Hepatocyte (in vitro differentiated cells): Measurements from ENCODE around the gene ME3. TPM values are rescaled to one million over a fixed set of nuclear protein-coding genes. Genes with fewer than 3 reads are reported as not detected.

Experiments
- DNase-seq: peaks from one replicate; pipeline ENCODE4 v3.0.0-alpha.2; 2016; ENCODE audit warnings: low spot score
- H2AFZ ChIP-seq: fragments of 200-600 bp; sonication (generic); 2 replicates; pipeline ENCODE4 v1.6.0; 2016; ENCODE audit warnings: antibody characterized with exemption, mild to moderate bottlenecking
- H3K27ac ChIP-seq: fragments of 200-600 bp; sonication (generic); 2 replicates; pipeline ENCODE4 v1.5.1; 2016; ENCODE audit warnings: mild to moderate bottlenecking
- H3K27me3 ChIP-seq: fragments of 200-600 bp; sonication (generic); 2 replicates; pipeline ENCODE4 v1.6.1; 2016
- H3K36me3 ChIP-seq: fragments of 200-600 bp; sonication (generic); replicated peaks from 2 replicates; pipeline ENCODE4 v1.5.1; 2016; ENCODE audit warnings: low read depth; ENCODE audit not compliant: insufficient read depth
- H3K4me1 ChIP-seq: fragments of 200-600 bp; sonication (generic); 2 replicates; pipeline ENCODE4 v1.5.1; 2016; ENCODE audit warnings: mild to moderate bottlenecking, moderate library complexity; ENCODE audit not compliant: insufficient read depth
- H3K4me2 ChIP-seq: fragments of 200-600 bp; sonication (generic); 2 replicates; pipeline ENCODE4 v1.6.0; 2016
- H3K4me3 ChIP-seq: fragments of 200-600 bp; sonication (generic); 2 replicates; pipeline ENCODE4 v1.5.1; 2016; ENCODE audit warnings: mild to moderate bottlenecking
- H3K79me2 ChIP-seq: fragments of 200-600 bp; sonication (generic); 2 replicates; pipeline ENCODE4 v1.6.0; 2017; ENCODE audit warnings: mild to moderate bottlenecking
- H3K9me2 ChIP-seq: fragments of 200-600 bp; sonication (generic); replicated peaks from 2 replicates; pipeline ENCODE4 v1.6.0; 2017; ENCODE audit warnings: mild to moderate bottlenecking; ENCODE audit not compliant: insufficient read depth
- H3K9me3 ChIP-seq: fragments of 200-600 bp; sonication (generic); 2 replicates; pipeline ENCODE4 v1.5.1; 2016; ENCODE audit warnings: low read depth, mild to moderate bottlenecking
- H4K20me1 ChIP-seq: fragments of 200-600 bp; sonication (generic); 2 replicates; pipeline ENCODE4 v1.6.0; 2016; ENCODE audit warnings: mild to moderate bottlenecking; ENCODE audit not compliant: insufficient read depth, poor library complexity, severe bottlenecking
- EZH2 ChIP-seq: fragments of 200-600 bp; sonication (generic); IDR thresholded peaks from 2 replicates; pipeline ENCODE4 v1.6.1; 2016; ENCODE audit warnings: antibody characterized with exemption, mild to moderate bottlenecking, borderline replicate concordance
- EZH2phosphoT487 ChIP-seq: fragments of 200-600 bp; sonication (generic); IDR thresholded peaks from one replicate; pipeline ENCODE4 v1.6.1; 2018; ENCODE audit warnings: antibody characterized with exemption, mild to moderate bottlenecking, low read depth, moderate library complexity; ENCODE audit not compliant: unreplicated experiment, severe bottlenecking
- WGBS: methylation state at CpG from one replicate; pipeline ENCODE4 v1.1.6; 2016; ENCODE audit warnings: low lambda C conversion rate; ENCODE audit errors: missing lambda C conversion rate; 5-methylcytosine and 5-hydroxymethylcytosine counted together
- polyA plus RNA-seq: library from polyadenylated mRNA; unstranded; fragments of >200 nt; fragmentation: Nextera tagmentation; extraction: Ambion mirVana; gene quantifications from 2 replicates; pipeline ENCODE4 v1.2.1, GENCODE V29; 2016
- total RNA-seq: library from RNA; depleted of rRNA; stranded (reverse); fragments of >200 nt; gene quantifications from 2 replicates; pipeline ENCODE4 v1.2.3, GENCODE V29; 2014
- TF ChIP-seq, protein P1 (sequence below): fragments of 200-600 bp; sonication (generic); IDR thresholded peaks from 2 replicates; pipeline ENCODE4 v1.5.1; 2016; ENCODE audit warnings: antibody characterized with exemption, mild to moderate bottlenecking; ENCODE audit not compliant: poor library complexity

Gene ME3
- total and polyA plus RNA-seq, 2 experiments from 2014 or later: 10.3 to 16.1 TPM

- Histone ChIP-seq H3K27ac (no peak overlapping the region), H3K27me3 (peaks cover 3% of the 10 kb centered on the region)
Observed at GRCh38 chr11:86668929-86669328, 3.5 kb downstream of the ME3 start.

DNA sequence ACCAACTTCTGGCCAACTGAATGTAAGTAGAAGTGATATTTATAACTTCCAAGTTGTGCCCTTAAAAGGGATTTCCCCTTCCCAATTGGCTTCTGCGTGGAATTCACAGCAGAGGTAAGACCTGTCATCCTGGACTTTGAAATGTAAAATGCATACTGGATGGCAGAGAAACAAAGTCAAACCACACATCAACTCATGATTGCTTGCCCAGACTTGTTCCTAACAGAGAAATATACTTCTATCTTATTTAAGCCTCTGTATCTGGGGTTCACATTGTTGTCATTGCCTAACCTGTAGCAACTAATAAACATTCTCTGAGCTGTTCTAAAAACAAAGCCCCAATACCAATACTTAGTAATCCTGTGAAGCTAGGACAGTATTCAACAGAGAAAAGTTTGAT, 6.2 kb downstream of the ME3 start:
- WGBS: 81% methylated on average over 1 of the region's 1 CpG
- TF ChIP-seq EZH2 (no peak), EZH2phosphoT487 (no peak)
- TF ChIP-seq, protein P1, sequence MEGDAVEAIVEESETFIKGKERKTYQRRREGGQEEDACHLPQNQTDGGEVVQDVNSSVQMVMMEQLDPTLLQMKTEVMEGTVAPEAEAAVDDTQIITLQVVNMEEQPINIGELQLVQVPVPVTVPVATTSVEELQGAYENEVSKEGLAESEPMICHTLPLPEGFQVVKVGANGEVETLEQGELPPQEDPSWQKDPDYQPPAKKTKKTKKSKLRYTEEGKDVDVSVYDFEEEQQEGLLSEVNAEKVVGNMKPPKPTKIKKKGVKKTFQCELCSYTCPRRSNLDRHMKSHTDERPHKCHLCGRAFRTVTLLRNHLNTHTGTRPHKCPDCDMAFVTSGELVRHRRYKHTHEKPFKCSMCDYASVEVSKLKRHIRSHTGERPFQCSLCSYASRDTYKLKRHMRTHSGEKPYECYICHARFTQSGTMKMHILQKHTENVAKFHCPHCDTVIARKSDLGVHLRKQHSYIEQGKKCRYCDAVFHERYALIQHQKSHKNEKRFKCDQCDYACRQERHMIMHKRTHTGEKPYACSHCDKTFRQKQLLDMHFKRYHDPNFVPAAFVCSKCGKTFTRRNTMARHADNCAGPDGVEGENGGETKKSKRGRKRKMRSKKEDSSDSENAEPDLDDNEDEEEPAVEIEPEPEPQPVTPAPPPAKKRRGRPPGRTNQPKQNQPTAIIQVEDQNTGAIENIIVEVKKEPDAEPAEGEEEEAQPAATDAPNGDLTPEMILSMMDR: no peak
- DNase-seq: no peak
- H4K20me1 ChIP-seq: no peaks in the 10 kb centered on the region
- H3K36me3 ChIP-seq: no peaks in the 10 kb centered on the region
- no peak overlapping the region for H2AFZ ChIP-seq
- no peak overlapping the region for H3K27ac ChIP-seq
- H3K27me3 ChIP-seq: peaks cover under 1% of the 10 kb centered on the region
- peaks cover 9% of the 10 kb centered on the region for H3K4me1 ChIP-seq
- no peaks in the 10 kb centered on the region for H3K79me2 ChIP-seq
- no peak overlapping the region for H3K4me3 ChIP-seq
- H3K4me2 ChIP-seq: no peak overlapping the region
- H3K9me2 ChIP-seq: no peaks in the 10 kb centered on the region
- no peaks in the 10 kb centered on the region for H3K9me3 ChIP-seq

More at GRCh38 chr11:86668929-86669328, 3.5 kb downstream of the ME3 start:
- Histone ChIP-seq H2AFZ (no peak overlapping the region), H4K20me1 (no peaks in the 10 kb centered on the region), H3K79me2 (no peaks in the 10 kb centered on the region), H3K9me3 (no peaks in the 10 kb centered on the region), H3K4me1 (peaks cover 13% of the 10 kb centered on the region), H3K36me3 (no peaks in the 10 kb centered on the region), H3K4me3 (no peak overlapping the region), H3K9me2 (no peaks in the 10 kb centered on the region), H3K4me2 (no peak overlapping the region)
- DNase-seq: no peak
- TF ChIP-seq EZH2phosphoT487 (no peak), EZH2 (no peak)
- TF ChIP-seq, protein P1: no peak

DNA sequence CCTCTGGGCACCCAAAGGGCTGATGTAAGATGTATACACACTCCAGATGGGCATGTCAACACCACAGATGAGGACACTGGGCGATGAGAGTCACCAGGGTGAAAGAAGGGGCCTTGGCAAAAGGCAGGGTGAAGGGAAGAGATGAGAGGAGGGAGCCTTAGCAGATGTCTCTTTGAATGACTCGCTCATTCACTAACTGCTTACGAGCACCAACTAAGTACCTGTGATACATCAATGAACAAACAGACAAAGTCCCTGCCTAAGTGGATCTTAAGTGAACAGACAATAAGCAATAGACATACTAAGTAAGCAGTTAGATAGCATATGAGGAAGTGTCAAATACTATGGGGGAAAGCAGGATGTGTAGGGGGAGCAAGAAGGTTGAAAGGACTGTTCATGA, 7.5 kb downstream of the ME3 start:
- H3K4me3 ChIP-seq: no peak overlapping the region
- H3K79me2 ChIP-seq: no peaks in the 10 kb centered on the region
- peaks cover 9% of the 10 kb centered on the region for H3K4me1 ChIP-seq
- no peaks in the 10 kb centered on the region for H3K36me3 ChIP-seq
- WGBS: 80% methylated on average over 3 of the region's 3 CpGs
- no peak overlapping the region for H3K4me2 ChIP-seq
- DNase-seq: no peak
- H3K27me3 ChIP-seq: no peaks in the 10 kb centered on the region
- no peaks in the 10 kb centered on the region for H4K20me1 ChIP-seq
- peak overlapping the region; percentile 24 for H3K27ac ChIP-seq
- H3K9me3 ChIP-seq: no peaks in the 10 kb centered on the region
- H2AFZ ChIP-seq: no peak overlapping the region
- H3K9me2 ChIP-seq: no peaks in the 10 kb centered on the region
- TF ChIP-seq EZH2: no peak
- TF ChIP-seq EZH2phosphoT487: no peak
- TF ChIP-seq, protein P1: no peak

- Histone ChIP-seq H3K9me3 (no peaks in the 10 kb centered on the region), H3K9me2 (no peaks in the 10 kb centered on the region), H3K27me3 (no peaks in the 10 kb centered on the region), H3K4me1 (peaks cover 9% of the 10 kb centered on the region), H2AFZ (no peak overlapping the region), H3K79me2 (no peaks in the 10 kb centered on the region), H3K36me3 (no peaks in the 10 kb centered on the region), H4K20me1 (no peaks in the 10 kb centered on the region), H3K27ac (peak overlapping the region; percentile 64), H3K4me2 (peak overlapping the region; percentile 6), H3K4me3 (no peak overlapping the region)
- TF ChIP-seq EZH2phosphoT487 (no peak), EZH2 (no peak)
- TF ChIP-seq, protein P1: no peak
- WGBS: 32% methylated on average over 4 of the region's 4 CpGs
- DNase-seq: peak; percentile 39
Observed at GRCh38 chr11:86663761-86664160, 8.7 kb downstream of the ME3 start.
